Measurements from ENCODE around the gene NPHS1. TPM values are rescaled to one million over a fixed set of nuclear protein-coding genes. Genes with fewer than 3 reads are reported as not detected.
"Not testable (repeated sequence)": the region's sequence is repeated elsewhere in the genome, so short reads cannot be mapped to it uniquely, and the experiment has no call there.

Gene NPHS1
- total RNA-seq, 2 experiments from 2014 or later, result not detected

DNA sequence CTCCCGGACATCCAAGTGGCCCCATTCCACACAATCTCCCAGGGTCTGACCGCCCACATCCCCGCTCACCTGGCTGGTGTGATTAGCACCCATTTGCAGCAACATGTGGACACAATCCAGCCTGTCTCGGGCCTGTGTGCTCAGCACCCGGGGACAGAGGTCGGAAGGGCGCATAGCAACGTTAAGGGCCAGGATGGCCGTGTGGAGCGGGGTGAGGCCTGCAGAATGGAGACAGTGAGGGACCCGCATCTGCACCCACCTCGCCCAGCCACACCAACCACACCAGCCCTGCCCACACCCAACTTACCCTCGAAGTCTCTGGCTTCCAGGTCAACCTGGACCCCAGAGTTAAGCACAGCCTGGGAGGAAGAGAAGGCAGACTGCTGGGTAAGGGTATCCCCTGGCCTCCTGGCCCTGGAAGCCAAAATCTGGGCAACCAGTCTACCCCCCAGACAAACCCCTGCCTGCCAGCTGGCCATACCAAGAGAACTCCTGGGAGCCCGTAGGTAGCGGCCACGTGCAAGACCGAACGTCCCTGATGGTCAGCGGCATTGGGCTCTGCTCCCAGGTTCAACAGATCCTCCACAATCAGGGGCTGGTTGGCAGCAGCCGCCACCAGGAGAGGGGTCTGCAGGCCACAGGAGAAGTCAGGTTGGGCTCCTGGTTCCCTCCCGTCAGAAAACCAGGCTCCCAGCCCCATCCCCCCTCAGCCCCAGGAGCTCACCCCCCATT is 43.8 kb upstream of the NPHS1 start:
- H3K9me3 ChIP-seq (ENCODE audit: control insufficient read depth in 1 of 2, insufficient read depth in 1 of 2, low read length in 2 of 2), result no peaks in the 10 kb centered on the region
- intact Hi-C loops (cut with DNase I, micrococcal nuclease), result loop anchor here in 1 of 2 experiments (1.0 kb wide), 1 partner anchor 14 kb away; no protein-coding TSS in a partner anchor
- peaks cover 43% of the 10 kb centered on the region for H3K4me1 ChIP-seq (ENCODE audit: insufficient read depth, low read length)
- no peaks in the 10 kb centered on the region for H3K27me3 ChIP-seq (ENCODE audit: control insufficient read depth in 1 of 2, insufficient read depth in 2 of 2, low read length in 2 of 2)
- Mint-ChIP-seq H3K27ac (peak overlapping the region; percentile 92), H3K27me3 (no peaks in the 10 kb centered on the region), H3K36me3 (ENCODE audit: low read depth) (peaks cover 66% of the 10 kb centered on the region), H3K4me1 (ENCODE audit: low read depth) (peaks cover 32% of the 10 kb centered on the region), H3K9me3 (no peaks in the 10 kb centered on the region), H3K4me3 (peak overlapping the region; percentile 69)
- ChIA-PET CTCF (no interaction called here), POLR2A (no interaction called here)
- no peak overlapping the region for H3K27ac ChIP-seq (ENCODE audit: low read depth in 1 of 2, low read length in 2 of 2)
- no peak overlapping the region for H3K4me3 ChIP-seq (ENCODE audit: low read length)
- DNase-seq (peak in 1 of 14 experiments; percentile 21), ATAC-seq (ENCODE audit: poor library complexity) (no peak)
- TF ChIP-seq, protein P1, sequence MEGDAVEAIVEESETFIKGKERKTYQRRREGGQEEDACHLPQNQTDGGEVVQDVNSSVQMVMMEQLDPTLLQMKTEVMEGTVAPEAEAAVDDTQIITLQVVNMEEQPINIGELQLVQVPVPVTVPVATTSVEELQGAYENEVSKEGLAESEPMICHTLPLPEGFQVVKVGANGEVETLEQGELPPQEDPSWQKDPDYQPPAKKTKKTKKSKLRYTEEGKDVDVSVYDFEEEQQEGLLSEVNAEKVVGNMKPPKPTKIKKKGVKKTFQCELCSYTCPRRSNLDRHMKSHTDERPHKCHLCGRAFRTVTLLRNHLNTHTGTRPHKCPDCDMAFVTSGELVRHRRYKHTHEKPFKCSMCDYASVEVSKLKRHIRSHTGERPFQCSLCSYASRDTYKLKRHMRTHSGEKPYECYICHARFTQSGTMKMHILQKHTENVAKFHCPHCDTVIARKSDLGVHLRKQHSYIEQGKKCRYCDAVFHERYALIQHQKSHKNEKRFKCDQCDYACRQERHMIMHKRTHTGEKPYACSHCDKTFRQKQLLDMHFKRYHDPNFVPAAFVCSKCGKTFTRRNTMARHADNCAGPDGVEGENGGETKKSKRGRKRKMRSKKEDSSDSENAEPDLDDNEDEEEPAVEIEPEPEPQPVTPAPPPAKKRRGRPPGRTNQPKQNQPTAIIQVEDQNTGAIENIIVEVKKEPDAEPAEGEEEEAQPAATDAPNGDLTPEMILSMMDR (IDR thresholded peaks at IDR 0.05), result no peak
- H3K36me3 ChIP-seq (ENCODE audit: insufficient read depth, low read length), result peaks cover 65% of the 10 kb centered on the region

DNA sequence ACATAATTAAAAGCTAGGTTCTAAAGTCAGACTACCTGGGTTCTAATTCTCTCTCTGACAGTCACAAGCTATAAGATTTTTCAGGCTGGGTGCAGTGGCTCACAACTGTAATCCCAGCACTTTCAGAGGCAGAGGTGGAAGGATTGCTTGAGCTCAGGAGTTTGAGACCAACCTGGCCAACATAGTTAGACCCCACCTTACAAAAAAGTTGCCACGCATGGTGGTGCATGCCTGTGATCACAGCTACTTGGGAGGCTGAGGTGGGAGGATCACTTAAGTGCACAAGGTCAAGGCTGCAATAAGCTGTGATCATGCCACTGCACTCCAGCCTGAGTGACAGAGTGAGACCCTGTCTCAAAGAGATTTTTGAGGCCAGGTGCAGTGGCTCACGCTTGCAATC is 42.0 kb upstream of the NPHS1 start:
- no peak overlapping the region for H3K4me3 Mint-ChIP-seq
- no peaks in the 10 kb centered on the region for H3K9me3 Mint-ChIP-seq
- no peaks in the 10 kb centered on the region for H3K27me3 Mint-ChIP-seq
- peaks cover 37% of the 10 kb centered on the region for H3K4me1 ChIP-seq (ENCODE audit: insufficient read depth, low read length)
- peaks cover 83% of the 10 kb centered on the region for H3K36me3 ChIP-seq (ENCODE audit: insufficient read depth, low read length)
- H3K4me3 ChIP-seq (ENCODE audit: low read length), result no peak overlapping the region
- DNase-seq (no peak), ATAC-seq (ENCODE audit: poor library complexity) (no peak)
- intact Hi-C loops (cut with DNase I, micrococcal nuclease), result no loop called here
- H3K27me3 ChIP-seq (ENCODE audit: control insufficient read depth in 1 of 2, insufficient read depth in 2 of 2, low read length in 2 of 2), result no peaks in the 10 kb centered on the region
- H3K4me1 Mint-ChIP-seq (ENCODE audit: low read depth), result peaks cover 29% of the 10 kb centered on the region
- TF ChIP-seq, protein P1 (IDR thresholded peaks at IDR 0.05), result no peak
- no peaks in the 10 kb centered on the region for H3K9me3 ChIP-seq (ENCODE audit: control insufficient read depth in 1 of 2, insufficient read depth in 1 of 2, low read length in 2 of 2)
- peaks cover 79% of the 10 kb centered on the region for H3K36me3 Mint-ChIP-seq (ENCODE audit: low read depth)
- no peak overlapping the region for H3K27ac ChIP-seq (ENCODE audit: low read depth in 1 of 2, low read length in 2 of 2)
- H3K27ac Mint-ChIP-seq, result no peak overlapping the region
- ChIA-PET CTCF (no interaction called here), POLR2A (interaction anchor here (0.9 kb wide), 1 partner anchor 36 kb away, joined by 3 read pairs; no protein-coding TSS in a partner anchor)

- H3K9me3 ChIP-seq (ENCODE audit: control insufficient read depth in 1 of 2, insufficient read depth in 1 of 2, low read length in 2 of 2); H3K27me3 Mint-ChIP-seq; POLR2A ChIA-PET; H3K4me3 ChIP-seq (ENCODE audit: low read length); H3K27ac ChIP-seq (ENCODE audit: low read depth in 1 of 2, low read length in 2 of 2); H3K27ac Mint-ChIP-seq; ATAC-seq (ENCODE audit: poor library complexity); DNase-seq; H3K9me3 Mint-ChIP-seq; intact Hi-C loops (cut with DNase I, micrococcal nuclease); H3K4me3 Mint-ChIP-seq; H3K27me3 ChIP-seq (ENCODE audit: control insufficient read depth in 1 of 2, insufficient read depth in 2 of 2, low read length in 2 of 2): not testable (repeated sequence)
- CTCF ChIA-PET, result interaction anchor here (1.2 kb wide), 1 partner anchor 10 kb away, joined by 4 read pairs; no protein-coding TSS in a partner anchor
- Mint-ChIP-seq H3K36me3 (ENCODE audit: low read depth) (peaks cover 88% of the 10 kb centered on the region), H3K4me1 (ENCODE audit: low read depth) (peaks cover 14% of the 10 kb centered on the region)
- H3K36me3 ChIP-seq (ENCODE audit: insufficient read depth, low read length), result peaks cover 91% of the 10 kb centered on the region
- H3K4me1 ChIP-seq (ENCODE audit: insufficient read depth, low read length), result peaks cover 17% of the 10 kb centered on the region
These were observed 39.5 kb upstream of the NPHS1 start for GRCh38 chr19:35891819-35892218.
